ENCODE data around the gene KCNN3. TPM values are rescaled to one million over a fixed set of nuclear protein-coding genes. Genes with fewer than 3 reads are reported as not detected.

KCNN3 gene
- total RNA-seq, 1 donor from 2014 or later, result 4.3 TPM

DNA sequence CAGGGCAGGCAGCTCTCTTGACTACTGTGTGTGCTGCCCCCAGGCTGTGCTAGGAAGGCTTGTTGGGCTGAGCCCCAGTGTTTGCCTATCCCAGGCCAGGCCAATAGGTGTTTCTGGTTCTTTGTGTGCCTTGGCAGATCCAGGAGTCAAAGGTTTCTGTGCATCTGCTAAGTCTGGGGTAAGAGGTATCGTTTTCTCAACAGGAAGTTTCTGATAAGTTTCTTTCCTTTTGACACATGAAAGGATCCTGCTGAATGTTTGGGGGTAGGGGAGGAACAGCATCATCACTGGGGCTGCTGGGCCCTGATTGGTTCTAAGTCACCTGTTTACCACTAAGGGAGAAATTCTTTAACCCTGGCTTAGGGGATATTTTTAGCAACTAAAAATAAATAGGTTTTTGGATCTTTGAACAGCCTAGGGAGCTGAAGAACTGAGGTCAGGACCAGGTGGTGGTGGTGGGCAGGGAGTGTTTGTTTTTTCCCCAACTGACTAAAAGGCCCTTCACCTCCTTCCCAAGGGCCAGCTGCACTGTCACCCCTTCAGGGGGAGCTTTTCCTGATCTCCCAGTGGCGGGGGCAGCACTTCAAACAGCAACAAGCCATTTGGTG is 85.1 kb downstream of the KCNN3 start:
- H3K27me3 ChIP-seq, result no peaks in the 10 kb centered on the region
- no peak for DNase-seq (ENCODE audit: low spot score)
- TF ChIP-seq, protein P1, sequence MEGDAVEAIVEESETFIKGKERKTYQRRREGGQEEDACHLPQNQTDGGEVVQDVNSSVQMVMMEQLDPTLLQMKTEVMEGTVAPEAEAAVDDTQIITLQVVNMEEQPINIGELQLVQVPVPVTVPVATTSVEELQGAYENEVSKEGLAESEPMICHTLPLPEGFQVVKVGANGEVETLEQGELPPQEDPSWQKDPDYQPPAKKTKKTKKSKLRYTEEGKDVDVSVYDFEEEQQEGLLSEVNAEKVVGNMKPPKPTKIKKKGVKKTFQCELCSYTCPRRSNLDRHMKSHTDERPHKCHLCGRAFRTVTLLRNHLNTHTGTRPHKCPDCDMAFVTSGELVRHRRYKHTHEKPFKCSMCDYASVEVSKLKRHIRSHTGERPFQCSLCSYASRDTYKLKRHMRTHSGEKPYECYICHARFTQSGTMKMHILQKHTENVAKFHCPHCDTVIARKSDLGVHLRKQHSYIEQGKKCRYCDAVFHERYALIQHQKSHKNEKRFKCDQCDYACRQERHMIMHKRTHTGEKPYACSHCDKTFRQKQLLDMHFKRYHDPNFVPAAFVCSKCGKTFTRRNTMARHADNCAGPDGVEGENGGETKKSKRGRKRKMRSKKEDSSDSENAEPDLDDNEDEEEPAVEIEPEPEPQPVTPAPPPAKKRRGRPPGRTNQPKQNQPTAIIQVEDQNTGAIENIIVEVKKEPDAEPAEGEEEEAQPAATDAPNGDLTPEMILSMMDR (IDR thresholded peaks at IDR 0.05), result no peak
- TF ChIP-seq EZH2phosphoT487 (IDR thresholded peaks at IDR 0.05) (no peak), EZH2 (IDR thresholded peaks at IDR 0.05) (no peak)
- no peaks in the 10 kb centered on the region for H4K20me1 ChIP-seq (ENCODE audit: low read depth)
- no peak overlapping the region for H3K4me3 ChIP-seq
- no peak overlapping the region for H3K9ac ChIP-seq
- Mint-ChIP-seq H3K27me3 (ENCODE audit: insufficient read depth, low read depth) (peaks cover 3% of the 10 kb centered on the region), H3K4me3 (no peak overlapping the region), H3K9me3 (no peaks in the 10 kb centered on the region), H3K36me3 (no peaks in the 10 kb centered on the region), H3K4me1 (peaks cover 40% of the 10 kb centered on the region), H3K27ac (peak overlapping the region; percentile 6)
- no peaks in the 10 kb centered on the region for H3F3A ChIP-seq (ENCODE audit: low read depth)
- H3K79me2 ChIP-seq (ENCODE audit: low read depth), result no peaks in the 10 kb centered on the region
- H3K4me1 ChIP-seq, result peaks cover 13% of the 10 kb centered on the region
- H3K36me3 ChIP-seq, result no peaks in the 10 kb centered on the region
- H3K27ac ChIP-seq, result no peak overlapping the region
- H3K4me2 ChIP-seq, result no peak overlapping the region
- no peak overlapping the region for H2AFZ ChIP-seq (replicated peaks)
- no peaks in the 10 kb centered on the region for H3K9me3 ChIP-seq (ENCODE audit: low read depth)

- Histone ChIP-seq H3K9me3 (ENCODE audit: low read depth) (no peaks in the 10 kb centered on the region), H3K36me3 (no peaks in the 10 kb centered on the region), H2AFZ (replicated peaks) (no peak overlapping the region), H3K4me2 (no peak overlapping the region), H3K4me3 (no peak overlapping the region), H4K20me1 (ENCODE audit: low read depth) (no peaks in the 10 kb centered on the region), H3K9ac (no peak overlapping the region), H3F3A (ENCODE audit: low read depth) (no peaks in the 10 kb centered on the region), H3K27me3 (no peaks in the 10 kb centered on the region), H3K27ac (no peak overlapping the region), H3K79me2 (ENCODE audit: low read depth) (no peaks in the 10 kb centered on the region), H3K4me1 (peaks cover 13% of the 10 kb centered on the region)
- Mint-ChIP-seq H3K4me1 (peaks cover 44% of the 10 kb centered on the region), H3K27me3 (ENCODE audit: insufficient read depth, low read depth) (peaks cover 3% of the 10 kb centered on the region), H3K4me3 (no peak overlapping the region), H3K27ac (peak overlapping the region; percentile 88), H3K9me3 (no peaks in the 10 kb centered on the region), H3K36me3 (no peaks in the 10 kb centered on the region)
- TF ChIP-seq EZH2 (IDR thresholded peaks at IDR 0.05), result no peak
- no peak for TF ChIP-seq EZH2phosphoT487 (IDR thresholded peaks at IDR 0.05)
- TF ChIP-seq, protein P1 (IDR thresholded peaks at IDR 0.05), result no peak
- no peak for DNase-seq (ENCODE audit: low spot score)
These were observed 85.7 kb downstream of the KCNN3 start for GRCh38 chr1:154784416-154784815.

DNA sequence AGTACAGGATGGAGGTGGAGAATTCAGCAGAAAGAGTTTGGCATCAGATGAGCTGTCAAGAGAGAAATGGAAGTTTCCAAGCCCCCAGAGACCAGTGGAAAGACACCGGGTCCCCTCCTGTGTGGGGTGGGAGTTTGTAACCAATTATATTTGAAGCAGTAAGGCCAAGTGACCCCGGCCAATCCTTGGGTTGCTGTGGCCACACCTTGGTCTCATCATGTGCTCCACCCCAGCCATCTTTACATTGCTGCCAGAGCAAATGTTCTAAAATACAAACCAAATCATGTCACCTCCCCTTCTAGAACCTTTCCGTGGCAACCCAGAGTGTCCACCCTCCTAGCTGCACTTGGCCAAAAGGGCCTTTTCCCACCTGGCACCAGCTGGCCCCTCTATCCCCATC is 86.1 kb downstream of the KCNN3 start:
- no peak for DNase-seq (ENCODE audit: low spot score)
- peaks cover 44% of the 10 kb centered on the region for H3K4me1 Mint-ChIP-seq
- H3K4me3 Mint-ChIP-seq, result no peak overlapping the region
- Histone ChIP-seq H4K20me1 (ENCODE audit: low read depth) (no peaks in the 10 kb centered on the region), H3K27ac (no peak overlapping the region), H3K27me3 (no peaks in the 10 kb centered on the region), H3K79me2 (ENCODE audit: low read depth) (no peaks in the 10 kb centered on the region), H3K9me3 (ENCODE audit: low read depth) (no peaks in the 10 kb centered on the region), H3K36me3 (no peaks in the 10 kb centered on the region), H3K4me3 (no peak overlapping the region), H3K4me2 (no peak overlapping the region), H3K9ac (no peak overlapping the region), H3F3A (ENCODE audit: low read depth) (no peaks in the 10 kb centered on the region), H3K4me1 (peaks cover 13% of the 10 kb centered on the region), H2AFZ (replicated peaks) (no peak overlapping the region)
- H3K27ac Mint-ChIP-seq, result peak overlapping the region; percentile 88
- no peak for TF ChIP-seq EZH2phosphoT487 (IDR thresholded peaks at IDR 0.05)
- TF ChIP-seq, protein P1 (IDR thresholded peaks at IDR 0.05), result no peak
- no peak for TF ChIP-seq EZH2 (IDR thresholded peaks at IDR 0.05)
- peaks cover under 1% of the 10 kb centered on the region for H3K9me3 Mint-ChIP-seq
- no peaks in the 10 kb centered on the region for H3K27me3 Mint-ChIP-seq (ENCODE audit: insufficient read depth, low read depth)
- no peaks in the 10 kb centered on the region for H3K36me3 Mint-ChIP-seq
